HepG2 (cell line): ENCODE measurements around the gene HUNK. TPM values are rescaled to one million over a fixed set of nuclear protein-coding genes. Genes with fewer than 3 reads are reported as not detected.

Experiments
- BHLHE40 ChIP-seq: IDR thresholded peaks from 2 replicates; pipeline ENCODE4 v1.6.1; 2011; ENCODE audit warnings: low read length, improper control_type of control experiment
- CBX2 ChIP-seq, 2 experiments: fragments of 200-600 bp in 1 of 2; sonication (generic); formaldehyde crosslinking in 1 of 2; IDR thresholded peaks; 2 replicates each; pipeline versions ENCODE4 v1.7.0 to v1.8.1; 2018 to 2022; ENCODE audit warnings: low read depth in 2 of 2, low read length in 1 of 2, mild to moderate bottlenecking in 1 of 2, missing genetic modification reagents in 1 of 2
- CEBPG ChIP-seq: IDR thresholded peaks from 2 replicates; pipeline ENCODE4 v1.6.1; 2016
- FOSL2 ChIP-seq: sonication (generic); formaldehyde crosslinking; IDR thresholded peaks from 2 replicates; pipeline ENCODE4 v1.4.0; 2020; ENCODE audit warnings: missing genetic modification reagents
- KDM2A ChIP-seq: sonication (generic); formaldehyde crosslinking; IDR thresholded peaks from 2 replicates; pipeline ENCODE4 v1.4.0; 2020; ENCODE audit warnings: low read depth, missing genetic modification reagents, borderline replicate concordance
- MIXL1 ChIP-seq: IDR thresholded peaks from 2 replicates; pipeline ENCODE4 v1.6.1; 2016
- MXI1 ChIP-seq: IDR thresholded peaks from 3 replicates; pipeline ENCODE4 v1.6.1; 2012; ENCODE audit warnings: low read depth, low read length, inconsistent platforms, borderline replicate concordance
- ONECUT2 ChIP-seq: sonication (generic); formaldehyde crosslinking; IDR thresholded peaks from 2 replicates; pipeline ENCODE4 v1.4.0; 2020; ENCODE audit warnings: missing genetic modification reagents
- RAD21 ChIP-seq: fragments of 450-650 bp; formaldehyde crosslinking; IDR thresholded peaks from 2 replicates; pipeline ENCODE4 v1.5.0; 2020; ENCODE audit warnings: mild to moderate bottlenecking
- STAG1 ChIP-seq: sonication (generic); formaldehyde crosslinking; IDR thresholded peaks from 2 replicates; pipeline ENCODE4 v1.4.0; 2020; ENCODE audit warnings: missing genetic modification reagents
- ZFP37 ChIP-seq: sonication (generic); formaldehyde crosslinking; IDR thresholded peaks from 2 replicates; pipeline ENCODE4 v1.4.0; 2020; ENCODE audit warnings: missing genetic modification reagents, borderline replicate concordance
- ZNF652 ChIP-seq: IDR thresholded peaks from 2 replicates; pipeline ENCODE4 v1.6.1; 2016; ENCODE audit warnings: low read depth, borderline replicate concordance
- polyA plus RNA-seq, 8 experiments: library from polyadenylated mRNA; depleted of rRNA in 3 of 8; stranded (reverse) in 7 of 8; unstranded in 1 of 8; fragments of >200 nt; fragmentation: Illumina TruSeq in 4 of 8; extraction: Trizol in 4 of 8; gene quantifications; 2 replicates each; pipeline versions ENCODE4 v1.2.1 to v1.2.3, GENCODE V29; 2011 to 2016; ENCODE audit warnings: low read depth in 4 of 8, missing spikeins in 1 of 8, mixed read lengths in 1 of 8; ENCODE audit not compliant: insufficient read depth in 1 of 8
- total RNA-seq, 5 experiments: library from RNA; depleted of rRNA; stranded (reverse); fragments of >200 nt; fragmentation: Illumina TruSeq; extraction: Trizol; gene quantifications; 2 replicates each; pipeline ENCODE4 v1.2.3, GENCODE V29; 2016; ENCODE audit warnings: low read depth in 1 of 5
- TF ChIP-seq, protein P1 (sequence below): sonication (generic); formaldehyde crosslinking; conservative IDR thresholded peaks from 2 replicates; pipeline ENCODE4 v1.4.0; 2020; ENCODE audit warnings: missing genetic modification reagents
- TF ChIP-seq, protein P2 (sequence below): IDR thresholded peaks from 2 replicates; pipeline ENCODE4 v1.6.1; 2016; ENCODE audit warnings: missing compliant biosample characterization, missing genetic modification reagents, borderline replicate concordance
- TF ChIP-seq, protein P3 (sequence below): IDR thresholded peaks from 2 replicates; pipeline ENCODE4 v1.4.0; 2020; ENCODE audit warnings: mild to moderate bottlenecking, missing genetic modification reagents
- TF ChIP-seq, protein P4 (sequence below): sonication (generic); formaldehyde crosslinking; IDR thresholded peaks from 2 replicates; pipeline ENCODE4 v1.4.0; 2020; ENCODE audit warnings: mild to moderate bottlenecking, missing genetic modification reagents

Gene HUNK
- total and polyA plus RNA-seq, 2 of the 13 experiments (the other 11 are each of a cell fraction or from before 2014, with no cell fraction given): 1.8 to 1.9 TPM

DNA sequence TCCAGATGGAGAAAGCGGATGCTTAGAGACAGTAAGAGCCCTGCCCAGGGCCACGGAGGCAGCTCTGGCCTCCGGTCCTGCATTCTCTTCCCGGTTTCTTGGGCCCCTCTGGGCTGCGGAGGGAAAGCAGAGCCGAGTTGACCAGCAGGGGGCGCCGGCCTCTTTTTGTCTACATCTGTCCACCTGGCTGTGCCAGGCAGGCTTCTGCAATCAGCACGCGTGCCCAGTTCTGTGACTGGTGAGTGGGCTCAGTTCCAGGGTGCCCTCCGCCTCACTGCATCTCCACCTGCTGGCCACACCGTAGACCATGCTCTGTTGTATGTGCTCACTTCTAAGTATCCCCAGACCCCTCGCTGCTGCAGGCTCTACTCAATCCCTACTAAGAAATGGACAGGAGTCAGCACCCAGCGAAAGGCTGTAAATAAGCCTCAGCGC lies 6.7 kb upstream of the HUNK start (continued):
- TF ChIP-seq, protein P1, sequence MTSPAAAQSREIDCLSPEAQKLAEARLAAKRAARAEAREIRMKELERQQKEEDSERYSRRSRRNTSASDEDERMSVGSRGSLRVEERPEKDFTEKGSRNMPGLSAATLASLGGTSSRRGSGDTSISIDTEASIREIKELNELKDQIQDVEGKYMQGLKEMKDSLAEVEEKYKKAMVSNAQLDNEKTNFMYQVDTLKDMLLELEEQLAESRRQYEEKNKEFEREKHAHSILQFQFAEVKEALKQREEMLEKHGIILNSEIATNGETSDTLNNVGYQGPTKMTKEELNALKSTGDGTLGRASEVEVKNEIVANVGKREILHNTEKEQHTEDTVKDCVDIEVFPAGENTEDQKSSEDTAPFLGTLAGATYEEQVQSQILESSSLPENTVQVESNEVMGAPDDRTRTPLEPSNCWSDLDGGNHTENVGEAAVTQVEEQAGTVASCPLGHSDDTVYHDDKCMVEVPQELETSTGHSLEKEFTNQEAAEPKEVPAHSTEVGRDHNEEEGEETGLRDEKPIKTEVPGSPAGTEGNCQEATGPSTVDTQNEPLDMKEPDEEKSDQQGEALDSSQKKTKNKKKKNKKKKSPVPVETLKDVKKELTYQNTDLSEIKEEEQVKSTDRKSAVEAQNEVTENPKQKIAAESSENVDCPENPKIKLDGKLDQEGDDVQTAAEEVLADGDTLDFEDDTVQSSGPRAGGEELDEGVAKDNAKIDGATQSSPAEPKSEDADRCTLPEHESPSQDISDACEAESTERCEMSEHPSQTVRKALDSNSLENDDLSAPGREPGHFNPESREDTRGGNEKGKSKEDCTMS (CRISPR knock-in tag): no peak
- TF ChIP-seq, protein P2, sequence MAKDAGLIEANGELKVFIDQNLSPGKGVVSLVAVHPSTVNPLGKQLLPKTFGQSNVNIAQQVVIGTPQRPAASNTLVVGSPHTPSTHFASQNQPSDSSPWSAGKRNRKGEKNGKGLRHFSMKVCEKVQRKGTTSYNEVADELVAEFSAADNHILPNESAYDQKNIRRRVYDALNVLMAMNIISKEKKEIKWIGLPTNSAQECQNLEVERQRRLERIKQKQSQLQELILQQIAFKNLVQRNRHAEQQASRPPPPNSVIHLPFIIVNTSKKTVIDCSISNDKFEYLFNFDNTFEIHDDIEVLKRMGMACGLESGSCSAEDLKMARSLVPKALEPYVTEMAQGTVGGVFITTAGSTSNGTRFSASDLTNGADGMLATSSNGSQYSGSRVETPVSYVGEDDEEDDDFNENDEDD (CRISPR knock-in tag): peak; percentile 19; the same call in 1 of the 2 replicates
- TF ChIP-seq CBX2 (IDR thresholded peaks at IDR 0.05; ENCODE audit: low read depth, low read length): no peak
- TF ChIP-seq CBX2 (CRISPR knock-in tag; IDR thresholded peaks at IDR 0.05; ENCODE audit: low read depth): no peak
- peak; percentile 92 for TF ChIP-seq STAG1 (CRISPR knock-in tag)
- TF ChIP-seq CEBPG (CRISPR knock-in tag): 0 out of 2 replicates have a peak, but pooled peaks have one; percentile 4
- TF ChIP-seq ZNF652 (CRISPR knock-in tag): no peak
- no peak for TF ChIP-seq ONECUT2 (CRISPR knock-in tag)
- TF ChIP-seq RAD21 (CRISPR knock-in tag): peak; percentile 85
- 0 out of 2 replicates have a peak, but pooled peaks have one; percentile 9 for TF ChIP-seq BHLHE40
- TF ChIP-seq KDM2A: peak; percentile 50; the same call in 1 of the 2 replicates
- no peak for TF ChIP-seq ZFP37 (CRISPR knock-in tag)
- TF ChIP-seq MIXL1 (CRISPR knock-in tag): no peak
- TF ChIP-seq, protein P3, sequence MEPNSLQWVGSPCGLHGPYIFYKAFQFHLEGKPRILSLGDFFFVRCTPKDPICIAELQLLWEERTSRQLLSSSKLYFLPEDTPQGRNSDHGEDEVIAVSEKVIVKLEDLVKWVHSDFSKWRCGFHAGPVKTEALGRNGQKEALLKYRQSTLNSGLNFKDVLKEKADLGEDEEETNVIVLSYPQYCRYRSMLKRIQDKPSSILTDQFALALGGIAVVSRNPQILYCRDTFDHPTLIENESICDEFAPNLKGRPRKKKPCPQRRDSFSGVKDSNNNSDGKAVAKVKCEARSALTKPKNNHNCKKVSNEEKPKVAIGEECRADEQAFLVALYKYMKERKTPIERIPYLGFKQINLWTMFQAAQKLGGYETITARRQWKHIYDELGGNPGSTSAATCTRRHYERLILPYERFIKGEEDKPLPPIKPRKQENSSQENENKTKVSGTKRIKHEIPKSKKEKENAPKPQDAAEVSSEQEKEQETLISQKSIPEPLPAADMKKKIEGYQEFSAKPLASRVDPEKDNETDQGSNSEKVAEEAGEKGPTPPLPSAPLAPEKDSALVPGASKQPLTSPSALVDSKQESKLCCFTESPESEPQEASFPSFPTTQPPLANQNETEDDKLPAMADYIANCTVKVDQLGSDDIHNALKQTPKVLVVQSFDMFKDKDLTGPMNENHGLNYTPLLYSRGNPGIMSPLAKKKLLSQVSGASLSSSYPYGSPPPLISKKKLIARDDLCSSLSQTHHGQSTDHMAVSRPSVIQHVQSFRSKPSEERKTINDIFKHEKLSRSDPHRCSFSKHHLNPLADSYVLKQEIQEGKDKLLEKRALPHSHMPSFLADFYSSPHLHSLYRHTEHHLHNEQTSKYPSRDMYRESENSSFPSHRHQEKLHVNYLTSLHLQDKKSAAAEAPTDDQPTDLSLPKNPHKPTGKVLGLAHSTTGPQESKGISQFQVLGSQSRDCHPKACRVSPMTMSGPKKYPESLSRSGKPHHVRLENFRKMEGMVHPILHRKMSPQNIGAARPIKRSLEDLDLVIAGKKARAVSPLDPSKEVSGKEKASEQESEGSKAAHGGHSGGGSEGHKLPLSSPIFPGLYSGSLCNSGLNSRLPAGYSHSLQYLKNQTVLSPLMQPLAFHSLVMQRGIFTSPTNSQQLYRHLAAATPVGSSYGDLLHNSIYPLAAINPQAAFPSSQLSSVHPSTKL (CRISPR knock-in tag): 0 out of 2 replicates have a peak, but pooled peaks have one; percentile 18
- TF ChIP-seq MXI1: peak; percentile 23; the same call in 1 of the 3 replicates
- TF ChIP-seq FOSL2 (CRISPR knock-in tag): 0 out of 2 replicates have a peak, but pooled peaks have one; percentile 10
- TF ChIP-seq, protein P4, sequence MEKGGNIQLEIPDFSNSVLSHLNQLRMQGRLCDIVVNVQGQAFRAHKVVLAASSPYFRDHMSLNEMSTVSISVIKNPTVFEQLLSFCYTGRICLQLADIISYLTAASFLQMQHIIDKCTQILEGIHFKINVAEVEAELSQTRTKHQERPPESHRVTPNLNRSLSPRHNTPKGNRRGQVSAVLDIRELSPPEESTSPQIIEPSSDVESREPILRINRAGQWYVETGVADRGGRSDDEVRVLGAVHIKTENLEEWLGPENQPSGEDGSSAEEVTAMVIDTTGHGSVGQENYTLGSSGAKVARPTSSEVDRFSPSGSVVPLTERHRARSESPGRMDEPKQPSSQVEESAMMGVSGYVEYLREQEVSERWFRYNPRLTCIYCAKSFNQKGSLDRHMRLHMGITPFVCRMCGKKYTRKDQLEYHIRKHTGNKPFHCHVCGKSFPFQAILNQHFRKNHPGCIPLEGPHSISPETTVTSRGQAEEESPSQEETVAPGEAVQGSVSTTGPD (CRISPR knock-in tag): no peak
